Activated CD4-positive, alpha-beta memory T cell treated with anti-CD3 and anti-CD28 coated beads for 36 hours (primary cell): ENCODE results near the gene FAM234B. TPM values are rescaled to one million over a fixed set of nuclear protein-coding genes. Genes with fewer than 3 reads are reported as not detected.

Experiments used
- CTCF ChIA-PET: fragments of 350-600 bp; sonication (Branson Sonifier 250); formaldehyde crosslinking; loops from one replicate; lab custom pipeline; 2021; ENCODE audit warnings: antibody characterized with exemption, inconsistent platforms; lab: Charles Lee
- POLR2A ChIA-PET: fragments of 350-600 bp; sonication (Branson Sonifier 250); formaldehyde crosslinking; loops from one replicate; lab custom pipeline; 2021; ENCODE audit warnings: antibody characterized with exemption; lab: Charles Lee
- DNase-seq: peaks from one replicate; pipeline ENCODE4 v3.0.0-alpha.2; 2020
- H3K27ac Mint-ChIP-seq: one replicate; pipeline ENCODE4 v1.8.0; 2021; ENCODE audit warnings: mixed read lengths
- H3K27me3 Mint-ChIP-seq: one replicate; pipeline ENCODE4 v1.8.0; 2021; ENCODE audit warnings: mixed read lengths
- H3K36me3 Mint-ChIP-seq: one replicate; pipeline ENCODE4 v1.8.0; 2021; ENCODE audit warnings: mixed read lengths
- H3K4me1 Mint-ChIP-seq: one replicate; pipeline ENCODE4 v1.8.0; 2021; ENCODE audit warnings: low read depth, mixed read lengths
- H3K4me3 Mint-ChIP-seq: one replicate; pipeline ENCODE4 v1.8.0; 2021; ENCODE audit warnings: mild to moderate bottlenecking, mixed read lengths
- H3K9me3 Mint-ChIP-seq: one replicate; pipeline ENCODE4 v1.8.0; 2021; ENCODE audit warnings: mixed read lengths
- intact Hi-C: fragments of 100-400 bp; cut with micrococcal nuclease; formaldehyde crosslinking; loops from one replicate; pipeline ENCODE4 v1.15.1; 2023
- total RNA-seq, 2 experiments: library from RNA; stranded (reverse); gene quantifications; one replicate each; pipeline ENCODE4 v1.2.3, GENCODE V29; 2021

The FAM234B gene
- total RNA-seq, 2 experiments from 2014 or later: 6.8 TPM

- ChIA-PET POLR2A (no interaction called here), CTCF (interaction anchor here (3.8 kb wide), 1 partner anchor 116 kb away, joined by 35 read pairs; no protein-coding TSS in a partner anchor)
- H3K36me3 Mint-ChIP-seq: no peaks in the 10 kb centered on the region
- H3K4me3 Mint-ChIP-seq: no peak overlapping the region
- intact Hi-C loops: no loop called here
- no peaks in the 10 kb centered on the region for H3K9me3 Mint-ChIP-seq
- H3K27me3 Mint-ChIP-seq: no peaks in the 10 kb centered on the region
- peaks cover 39% of the 10 kb centered on the region for H3K4me1 Mint-ChIP-seq
- H3K27ac Mint-ChIP-seq: no peak overlapping the region
- no peak for DNase-seq
Measured at GRCh38 chr12:13095266-13095995, 51.2 kb downstream of the FAM234B start.

GRCh38 chr12:13097491-13098011 is 53.4 kb downstream of the FAM234B start:
- POLR2A ChIA-PET: no interaction called here

GRCh38 chr12:13099066-13099843 is 55.1 kb downstream of the FAM234B start:
- intact Hi-C loops: no loop called here
- H3K4me3 Mint-ChIP-seq: no peak overlapping the region
- H3K36me3 Mint-ChIP-seq: no peaks in the 10 kb centered on the region
- DNase-seq: no peak
- ChIA-PET CTCF (interaction anchor here (0.6 to 6.0 kb wide), 9 partner anchors 48 to 363 kb away, joined by 3 to 173 read pairs (median 5); partner anchors contain the start of gene EMP1), POLR2A (interaction anchor here (0.6 to 3.9 kb wide), 4 partner anchors 9 to 372 kb away, joined by 3 to 18 read pairs (median 4); no protein-coding TSS in a partner anchor)
- H3K27ac Mint-ChIP-seq: peak overlapping the region; percentile 68
- peaks cover 63% of the 10 kb centered on the region for H3K4me1 Mint-ChIP-seq
- no peaks in the 10 kb centered on the region for H3K27me3 Mint-ChIP-seq
- H3K9me3 Mint-ChIP-seq: no peaks in the 10 kb centered on the region

More at GRCh38 chr12:13097491-13098011, 53.4 kb downstream of the FAM234B start:
- Mint-ChIP-seq H3K27me3 (no peaks in the 10 kb centered on the region), H3K27ac (peak overlapping the region; percentile 40), H3K4me3 (peak overlapping the region; percentile 27), H3K36me3 (no peaks in the 10 kb centered on the region), H3K4me1 (peaks cover 54% of the 10 kb centered on the region), H3K9me3 (no peaks in the 10 kb centered on the region)
- DNase-seq: no peak
- intact Hi-C loops: loop anchor here (1.0 kb wide), 3 partner anchors 114 to 181 kb away; no protein-coding TSS in a partner anchor
- CTCF ChIA-PET: interaction anchor here (1.1 to 6.0 kb wide), 5 partner anchors 98 to 112 kb away, joined by 3 to 173 read pairs (median 4); partner anchors contain the start of gene EMP1

- ChIA-PET CTCF (interaction anchor here (0.9 to 6.0 kb wide), 8 partner anchors 16 to 364 kb away, joined by 3 to 173 read pairs (median 5); no protein-coding TSS in a partner anchor), POLR2A (interaction anchor here (1.1 to 3.9 kb wide), 5 partner anchors 10 to 111 kb away, joined by 3 to 27 read pairs (median 17); partner anchors contain the start of gene EMP1)
- Mint-ChIP-seq H3K36me3 (no peaks in the 10 kb centered on the region), H3K27ac (peak overlapping the region; percentile 83), H3K9me3 (no peaks in the 10 kb centered on the region), H3K4me3 (peak overlapping the region; percentile 57), H3K4me1 (peaks cover 58% of the 10 kb centered on the region), H3K27me3 (no peaks in the 10 kb centered on the region)
- DNase-seq: no peak
- intact Hi-C loops: loop anchor here (2.0 to 5.0 kb wide), 4 partner anchors 263 to 1267 kb away; partner anchors contain the start of genes APOLD1 and ATF7IP
Measured at GRCh38 chr12:13099844-13100604, 55.8 kb downstream of the FAM234B start.

GRCh38 chr12:13100605-13100881 is 56.4 kb downstream of the FAM234B start:
- ChIA-PET CTCF (interaction anchor here (0.6 to 6.0 kb wide), 7 partner anchors 15 to 184 kb away, joined by 3 to 173 read pairs (median 7); no protein-coding TSS in a partner anchor), POLR2A (interaction anchor here (2.5 to 3.9 kb wide), 3 partner anchors 95 to 110 kb away, joined by 17 to 27 read pairs (median 18); partner anchors contain the start of gene EMP1)
- Mint-ChIP-seq H3K9me3 (no peaks in the 10 kb centered on the region), H3K36me3 (no peaks in the 10 kb centered on the region), H3K27me3 (no peaks in the 10 kb centered on the region), H3K4me3 (peak overlapping the region; percentile 57), H3K4me1 (peaks cover 57% of the 10 kb centered on the region), H3K27ac (peak overlapping the region; percentile 83)
- intact Hi-C loops: loop anchor here (2.0 to 5.0 kb wide), 4 partner anchors 263 to 1267 kb away; partner anchors contain the start of genes APOLD1 and ATF7IP
- DNase-seq: no peak

- intact Hi-C loops: loop anchor here (2.0 to 5.0 kb wide), 4 partner anchors 264 to 1266 kb away; partner anchors contain the start of genes APOLD1 and ATF7IP
Measured at GRCh38 chr12:13100882-13101769, 56.9 kb downstream of the FAM234B start.

GRCh38 chr12:13101821-13102375 is 57.7 kb downstream of the FAM234B start:
- peak; percentile 66 for DNase-seq
- intact Hi-C loops: loop anchor here (2.0 to 5.0 kb wide), 6 partner anchors 101 to 1265 kb away; partner anchors contain the start of genes APOLD1, ATF7IP and HEBP1
- H3K9me3 Mint-ChIP-seq: no peaks in the 10 kb centered on the region
- H3K4me1 Mint-ChIP-seq: peaks cover 57% of the 10 kb centered on the region
- peak overlapping the region; percentile 71 for H3K27ac Mint-ChIP-seq
- ChIA-PET POLR2A (interaction anchor here (1.0 to 3.9 kb wide), 6 partner anchors 58 to 717 kb away, joined by 3 to 27 read pairs (median 10); partner anchors contain the start of genes EMP1 and FAM234B), CTCF (interaction anchor here (1.8 to 6.0 kb wide), 3 partner anchors 94 to 133 kb away, joined by 9 to 173 read pairs (median 13); partner anchors contain the start of gene EMP1)
- H3K27me3 Mint-ChIP-seq: no peaks in the 10 kb centered on the region
- H3K36me3 Mint-ChIP-seq: no peaks in the 10 kb centered on the region
- peak overlapping the region; percentile 61 for H3K4me3 Mint-ChIP-seq

More at GRCh38 chr12:13100882-13101769, 56.9 kb downstream of the FAM234B start:
- Mint-ChIP-seq H3K9me3 (no peaks in the 10 kb centered on the region), H3K4me1 (peaks cover 57% of the 10 kb centered on the region), H3K27ac (peak overlapping the region; percentile 83), H3K27me3 (no peaks in the 10 kb centered on the region), H3K4me3 (peak overlapping the region; percentile 61), H3K36me3 (no peaks in the 10 kb centered on the region)
- ChIA-PET POLR2A (interaction anchor here (1.0 to 3.9 kb wide), 6 partner anchors 57 to 716 kb away, joined by 3 to 27 read pairs (median 10); partner anchors contain the start of genes EMP1 and FAM234B), CTCF (interaction anchor here (0.6 to 6.0 kb wide), 7 partner anchors 15 to 185 kb away, joined by 3 to 173 read pairs (median 8); partner anchors contain the start of gene EMP1)
- DNase-seq: peak; percentile 93

GRCh38 chr12:13102461-13103195 is 58.4 kb downstream of the FAM234B start:
- Mint-ChIP-seq H3K9me3 (no peaks in the 10 kb centered on the region), H3K27me3 (no peaks in the 10 kb centered on the region), H3K27ac (peak overlapping the region; percentile 49), H3K36me3 (no peaks in the 10 kb centered on the region), H3K4me1 (peaks cover 56% of the 10 kb centered on the region), H3K4me3 (peak overlapping the region; percentile 61)
- DNase-seq: no peak
- ChIA-PET CTCF (interaction anchor here (0.6 to 6.0 kb wide), 6 partner anchors 15 to 107 kb away, joined by 3 to 173 read pairs (median 4); partner anchors contain the start of gene EMP1), POLR2A (interaction anchor here (0.9 to 3.9 kb wide), 6 partner anchors 77 to 108 kb away, joined by 3 to 27 read pairs (median 12); partner anchors contain the start of gene EMP1)
- intact Hi-C loops: loop anchor here (1.0 to 5.0 kb wide), 12 partner anchors 55 to 1265 kb away; partner anchors contain the start of genes APOLD1, ATF7IP, EMP1 and HEBP1
